OCI-LY7 (cell line): ENCODE measurements around the gene ESAM. TPM values are rescaled to one million over a fixed set of nuclear protein-coding genes. Genes with fewer than 3 reads are reported as not detected.

Source experiments
- BruUV-seq: library from RNA; stranded (reverse); fragments of 400-500 nt; replicated peaks from 2 replicates; lab custom pipeline; 2021; lab: Mats Ljungman, UMichigan
- CTCF ChIA-PET: fragments of 300-600 bp; sonication (Branson Sonifier 250); formaldehyde crosslinking; loops from one replicate; lab custom pipeline; 2022; ENCODE audit warnings: antibody characterized with exemption; ENCODE audit not compliant: unreplicated experiment; lab: Charles Lee
- POLR2A ChIA-PET: fragments of 300-600 bp; sonication (Branson Sonifier 250); formaldehyde crosslinking; loops from one replicate; lab custom pipeline; 2022; ENCODE audit warnings: antibody characterized with exemption; lab: Charles Lee
- DNase-seq: peaks from one replicate; pipeline ENCODE4 v3.0.0-alpha.2; 2015; ENCODE audit warnings: low spot score
- H2AFZ ChIP-seq: fragments of 200-600 bp; sonication (generic), shearing (Covaris generic); 2 replicates; pipeline ENCODE4 v1.6.1; 2014; ENCODE audit warnings: mild to moderate bottlenecking, antibody characterized with exemption, low read length, moderate library complexity
- H3K27ac ChIP-seq: fragments of 200-600 bp; sonication (generic); 2 replicates; pipeline ENCODE4 v1.5.1; 2014; ENCODE audit warnings: mixed run types, low read depth, mild to moderate bottlenecking, moderate library complexity, low read length, inconsistent platforms; ENCODE audit not compliant: poor library complexity, severe bottlenecking
- H3K36me3 ChIP-seq: fragments of 200-600 bp; sonication (generic); 2 replicates; pipeline ENCODE4 v1.6.1; 2014; ENCODE audit warnings: mild to moderate bottlenecking, antibody characterized with exemption, low read length, moderate library complexity, mixed read lengths; ENCODE audit not compliant: insufficient read depth
- H3K4me1 ChIP-seq: fragments of 200-600 bp; sonication (generic); 2 replicates; pipeline ENCODE4 v1.5.1; 2014; ENCODE audit warnings: mild to moderate bottlenecking, low read length; ENCODE audit not compliant: insufficient read depth, poor library complexity, severe bottlenecking
- H3K4me2 ChIP-seq: fragments of 200-600 bp; sonication (generic); 2 replicates; pipeline ENCODE4 v1.6.1; 2014; ENCODE audit warnings: mild to moderate bottlenecking, low read length
- H3K4me3 ChIP-seq: fragments of 200-600 bp; sonication (generic); 2 replicates; pipeline ENCODE4 v1.5.1; 2014; ENCODE audit warnings: mild to moderate bottlenecking, low read depth, low read length; ENCODE audit not compliant: poor library complexity, severe bottlenecking
- H3K79me2 ChIP-seq: fragments of 200-600 bp; sonication (generic); 2 replicates; pipeline ENCODE4 v1.6.1; 2016; ENCODE audit warnings: low read depth, mild to moderate bottlenecking, low read length, moderate library complexity, mixed read lengths; ENCODE audit not compliant: insufficient read depth
- H3K9me2 ChIP-seq: fragments of 200-600 bp; sonication (generic); 2 replicates; pipeline ENCODE4 v1.6.1; 2016; ENCODE audit warnings: mild to moderate bottlenecking, low read length, mixed read lengths; ENCODE audit not compliant: insufficient read depth
- H3K9me3 ChIP-seq: fragments of 200-600 bp; sonication (generic); 2 replicates; pipeline ENCODE4 v1.6.1; 2014; ENCODE audit warnings: mild to moderate bottlenecking, mixed run types, low read length, mixed read lengths
- H4K20me1 ChIP-seq: fragments of 200-600 bp; sonication (generic); 2 replicates; pipeline ENCODE4 v1.6.1; 2014; ENCODE audit warnings: mild to moderate bottlenecking, antibody characterized with exemption, low read length, moderate library complexity, mixed read lengths; ENCODE audit not compliant: insufficient read depth
- EZH2phosphoT487 ChIP-seq: fragments of 200-600 bp; sonication (generic); IDR thresholded peaks from 2 replicates; pipeline ENCODE4 v1.6.1; 2018; ENCODE audit warnings: low read depth, borderline replicate concordance, mild to moderate bottlenecking, mixed run types, antibody characterized with exemption, low read length, moderate library complexity, mixed read lengths
- intact Hi-C: fragments of 100-400 bp; cut with micrococcal nuclease; formaldehyde crosslinking; loops from one replicate; pipeline ENCODE4 v1.10.0; 2022; ENCODE audit not compliant: unreplicated experiment
- total RNA-seq, 2 experiments: library from RNA; depleted of rRNA in 1 of 2; stranded (reverse); fragments of >200 nt in 1 of 2; shearing (Covaris generic) in 1 of 2; gene quantifications; 2 replicates each; pipeline ENCODE4 v1.2.3, GENCODE V29; 2014 to 2022
- TF ChIP-seq, protein P1 (sequence below): fragments of 200-600 bp; sonication (generic); conservative IDR thresholded peaks from 2 replicates; pipeline ENCODE4 v1.5.1; 2014; ENCODE audit warnings: mild to moderate bottlenecking, antibody characterized with exemption, low read length, moderate library complexity, mixed read lengths

ESAM gene
- total RNA-seq, 2 experiments from 2014 or later: 0.35 to 0.49 TPM

GRCh38 chr11:124719534-124719933 lies 42.6 kb downstream of the ESAM start:
- Histone ChIP-seq H3K9me3 (no peaks in the 10 kb centered on the region), H3K4me3 (no peak overlapping the region)

GRCh38 chr11:124718801-124719200 lies 43.3 kb downstream of the ESAM start:
- Histone ChIP-seq H2AFZ (no peak overlapping the region), H3K4me3 (no peak overlapping the region), H3K9me3 (no peaks in the 10 kb centered on the region), H3K4me1 (peaks cover 13% of the 10 kb centered on the region), H3K36me3 (no peaks in the 10 kb centered on the region), H3K9me2 (no peaks in the 10 kb centered on the region), H3K4me2 (no peak overlapping the region), H3K79me2 (no peaks in the 10 kb centered on the region), H3K27ac (no peak overlapping the region), H4K20me1 (no peaks in the 10 kb centered on the region)
- no TSS peak for BruUV-seq
- no peak for DNase-seq
- intact Hi-C loops: no loop called here
- ChIA-PET CTCF (no interaction called here), POLR2A (no interaction called here)
- TF ChIP-seq, protein P1, sequence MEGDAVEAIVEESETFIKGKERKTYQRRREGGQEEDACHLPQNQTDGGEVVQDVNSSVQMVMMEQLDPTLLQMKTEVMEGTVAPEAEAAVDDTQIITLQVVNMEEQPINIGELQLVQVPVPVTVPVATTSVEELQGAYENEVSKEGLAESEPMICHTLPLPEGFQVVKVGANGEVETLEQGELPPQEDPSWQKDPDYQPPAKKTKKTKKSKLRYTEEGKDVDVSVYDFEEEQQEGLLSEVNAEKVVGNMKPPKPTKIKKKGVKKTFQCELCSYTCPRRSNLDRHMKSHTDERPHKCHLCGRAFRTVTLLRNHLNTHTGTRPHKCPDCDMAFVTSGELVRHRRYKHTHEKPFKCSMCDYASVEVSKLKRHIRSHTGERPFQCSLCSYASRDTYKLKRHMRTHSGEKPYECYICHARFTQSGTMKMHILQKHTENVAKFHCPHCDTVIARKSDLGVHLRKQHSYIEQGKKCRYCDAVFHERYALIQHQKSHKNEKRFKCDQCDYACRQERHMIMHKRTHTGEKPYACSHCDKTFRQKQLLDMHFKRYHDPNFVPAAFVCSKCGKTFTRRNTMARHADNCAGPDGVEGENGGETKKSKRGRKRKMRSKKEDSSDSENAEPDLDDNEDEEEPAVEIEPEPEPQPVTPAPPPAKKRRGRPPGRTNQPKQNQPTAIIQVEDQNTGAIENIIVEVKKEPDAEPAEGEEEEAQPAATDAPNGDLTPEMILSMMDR: no peak
- TF ChIP-seq EZH2phosphoT487: no peak

More at GRCh38 chr11:124719534-124719933, 42.6 kb downstream of the ESAM start:
- Histone ChIP-seq H4K20me1 (no peaks in the 10 kb centered on the region), H3K36me3 (no peaks in the 10 kb centered on the region), H3K4me1 (peaks cover 18% of the 10 kb centered on the region), H3K4me2 (no peak overlapping the region), H2AFZ (no peak overlapping the region), H3K9me2 (no peaks in the 10 kb centered on the region), H3K79me2 (no peaks in the 10 kb centered on the region), H3K27ac (no peak overlapping the region)
- POLR2A ChIA-PET: no interaction called here
- CTCF ChIA-PET: no interaction called here
- no TSS peak for BruUV-seq
- intact Hi-C loops: no loop called here
- TF ChIP-seq EZH2phosphoT487: no peak
- TF ChIP-seq, protein P1: no peak
- no peak for DNase-seq

GRCh38 chr11:124717786-124718651 lies 44.1 kb downstream of the ESAM start:
- Histone ChIP-seq H3K4me3 (no peak overlapping the region), H3K4me2 (no peak overlapping the region), H3K9me3 (no peaks in the 10 kb centered on the region), H4K20me1 (no peaks in the 10 kb centered on the region), H3K9me2 (no peaks in the 10 kb centered on the region), H3K36me3 (no peaks in the 10 kb centered on the region), H3K79me2 (no peaks in the 10 kb centered on the region), H3K4me1 (peaks cover 13% of the 10 kb centered on the region), H2AFZ (no peak overlapping the region), H3K27ac (no peak overlapping the region)
- no peak for TF ChIP-seq EZH2phosphoT487
- TF ChIP-seq, protein P1: no peak
- no peak for DNase-seq
- ChIA-PET CTCF (no interaction called here), POLR2A (interaction anchor here (0.7 kb wide), 1 partner anchor 12 kb away, joined by 4 read pairs; no protein-coding TSS in a partner anchor)
- no TSS peak for BruUV-seq
- intact Hi-C loops: no loop called here
